ENCODE data around the gene IFNLR1. TPM values are rescaled to one million over a fixed set of nuclear protein-coding genes. Genes with fewer than 3 reads are reported as not detected.

Gene IFNLR1
- total and polyA plus RNA-seq, 9 of the 15 experiments (the other 6 are each of a cell fraction or from before 2014, with no cell fraction given) = not detected

DNA sequence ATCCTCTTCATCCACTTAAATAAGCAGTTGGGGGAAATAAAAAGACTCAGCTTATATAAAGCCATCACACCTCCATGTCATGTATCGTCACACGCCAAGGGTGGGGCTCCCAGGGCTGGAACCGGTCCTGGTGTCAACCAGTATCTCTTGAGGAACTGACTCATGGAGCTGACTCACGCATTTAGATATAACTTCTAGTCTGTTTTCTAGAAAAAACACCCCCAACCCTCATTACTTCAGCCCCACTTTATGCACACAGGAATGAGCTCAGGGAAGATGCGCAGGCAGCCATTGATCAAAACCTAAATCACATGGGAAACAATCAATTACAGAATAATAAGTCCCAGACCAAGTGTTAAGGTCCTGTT is 37.2 kb downstream of the IFNLR1 start (continued):
- TF ChIP-seq, protein P1, sequence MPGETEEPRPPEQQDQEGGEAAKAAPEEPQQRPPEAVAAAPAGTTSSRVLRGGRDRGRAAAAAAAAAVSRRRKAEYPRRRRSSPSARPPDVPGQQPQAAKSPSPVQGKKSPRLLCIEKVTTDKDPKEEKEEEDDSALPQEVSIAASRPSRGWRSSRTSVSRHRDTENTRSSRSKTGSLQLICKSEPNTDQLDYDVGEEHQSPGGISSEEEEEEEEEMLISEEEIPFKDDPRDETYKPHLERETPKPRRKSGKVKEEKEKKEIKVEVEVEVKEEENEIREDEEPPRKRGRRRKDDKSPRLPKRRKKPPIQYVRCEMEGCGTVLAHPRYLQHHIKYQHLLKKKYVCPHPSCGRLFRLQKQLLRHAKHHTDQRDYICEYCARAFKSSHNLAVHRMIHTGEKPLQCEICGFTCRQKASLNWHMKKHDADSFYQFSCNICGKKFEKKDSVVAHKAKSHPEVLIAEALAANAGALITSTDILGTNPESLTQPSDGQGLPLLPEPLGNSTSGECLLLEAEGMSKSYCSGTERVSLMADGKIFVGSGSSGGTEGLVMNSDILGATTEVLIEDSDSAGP (CRISPR knock-in tag; IDR thresholded peaks at IDR 0.05) = no peak
- TF ChIP-seq CAMTA2 (CRISPR knock-in tag; conservative IDR thresholded peaks at IDR 0.05) = no peak
- no peak for TF ChIP-seq SIRT6 (IDR thresholded peaks at IDR 0.05; ENCODE audit: low read depth, low read length)
- TF ChIP-seq ZNF75A (CRISPR knock-in tag; IDR thresholded peaks at IDR 0.05) = no peak
- TF ChIP-seq PPARD (CRISPR knock-in tag; IDR thresholded peaks at IDR 0.05) = no peak
- TF ChIP-seq, protein P2, sequence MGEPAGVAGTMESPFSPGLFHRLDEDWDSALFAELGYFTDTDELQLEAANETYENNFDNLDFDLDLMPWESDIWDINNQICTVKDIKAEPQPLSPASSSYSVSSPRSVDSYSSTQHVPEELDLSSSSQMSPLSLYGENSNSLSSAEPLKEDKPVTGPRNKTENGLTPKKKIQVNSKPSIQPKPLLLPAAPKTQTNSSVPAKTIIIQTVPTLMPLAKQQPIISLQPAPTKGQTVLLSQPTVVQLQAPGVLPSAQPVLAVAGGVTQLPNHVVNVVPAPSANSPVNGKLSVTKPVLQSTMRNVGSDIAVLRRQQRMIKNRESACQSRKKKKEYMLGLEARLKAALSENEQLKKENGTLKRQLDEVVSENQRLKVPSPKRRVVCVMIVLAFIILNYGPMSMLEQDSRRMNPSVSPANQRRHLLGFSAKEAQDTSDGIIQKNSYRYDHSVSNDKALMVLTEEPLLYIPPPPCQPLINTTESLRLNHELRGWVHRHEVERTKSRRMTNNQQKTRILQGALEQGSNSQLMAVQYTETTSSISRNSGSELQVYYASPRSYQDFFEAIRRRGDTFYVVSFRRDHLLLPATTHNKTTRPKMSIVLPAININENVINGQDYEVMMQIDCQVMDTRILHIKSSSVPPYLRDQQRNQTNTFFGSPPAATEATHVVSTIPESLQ (CRISPR knock-in tag; IDR thresholded peaks at IDR 0.05) = 0 out of 2 replicates have a peak, but pooled peaks have one; percentile 39
- TF ChIP-seq, protein P3, sequence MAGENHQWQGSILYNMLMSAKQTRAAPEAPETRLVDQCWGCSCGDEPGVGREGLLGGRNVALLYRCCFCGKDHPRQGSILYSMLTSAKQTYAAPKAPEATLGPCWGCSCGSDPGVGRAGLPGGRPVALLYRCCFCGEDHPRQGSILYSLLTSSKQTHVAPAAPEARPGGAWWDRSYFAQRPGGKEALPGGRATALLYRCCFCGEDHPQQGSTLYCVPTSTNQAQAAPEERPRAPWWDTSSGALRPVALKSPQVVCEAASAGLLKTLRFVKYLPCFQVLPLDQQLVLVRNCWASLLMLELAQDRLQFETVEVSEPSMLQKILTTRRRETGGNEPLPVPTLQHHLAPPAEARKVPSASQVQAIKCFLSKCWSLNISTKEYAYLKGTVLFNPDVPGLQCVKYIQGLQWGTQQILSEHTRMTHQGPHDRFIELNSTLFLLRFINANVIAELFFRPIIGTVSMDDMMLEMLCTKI (IDR thresholded peaks at IDR 0.05; ENCODE audit: partially characterized antibody) = no peak
- TF ChIP-seq, protein P4, sequence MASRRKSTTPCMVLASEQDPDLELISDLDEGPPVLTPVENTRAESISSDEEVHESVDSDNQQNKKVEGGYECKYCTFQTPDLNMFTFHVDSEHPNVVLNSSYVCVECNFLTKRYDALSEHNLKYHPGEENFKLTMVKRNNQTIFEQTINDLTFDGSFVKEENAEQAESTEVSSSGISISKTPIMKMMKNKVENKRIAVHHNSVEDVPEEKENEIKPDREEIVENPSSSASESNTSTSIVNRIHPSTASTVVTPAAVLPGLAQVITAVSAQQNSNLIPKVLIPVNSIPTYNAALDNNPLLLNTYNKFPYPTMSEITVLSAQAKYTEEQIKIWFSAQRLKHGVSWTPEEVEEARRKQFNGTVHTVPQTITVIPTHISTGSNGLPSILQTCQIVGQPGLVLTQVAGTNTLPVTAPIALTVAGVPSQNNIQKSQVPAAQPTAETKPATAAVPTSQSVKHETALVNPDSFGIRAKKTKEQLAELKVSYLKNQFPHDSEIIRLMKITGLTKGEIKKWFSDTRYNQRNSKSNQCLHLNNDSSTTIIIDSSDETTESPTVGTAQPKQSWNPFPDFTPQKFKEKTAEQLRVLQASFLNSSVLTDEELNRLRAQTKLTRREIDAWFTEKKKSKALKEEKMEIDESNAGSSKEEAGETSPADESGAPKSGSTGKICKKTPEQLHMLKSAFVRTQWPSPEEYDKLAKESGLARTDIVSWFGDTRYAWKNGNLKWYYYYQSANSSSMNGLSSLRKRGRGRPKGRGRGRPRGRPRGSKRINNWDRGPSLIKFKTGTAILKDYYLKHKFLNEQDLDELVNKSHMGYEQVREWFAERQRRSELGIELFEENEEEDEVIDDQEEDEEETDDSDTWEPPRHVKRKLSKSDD (conservative IDR thresholded peaks at IDR 0.05; ENCODE audit: low read length) = no peak
- TF ChIP-seq, protein P5, sequence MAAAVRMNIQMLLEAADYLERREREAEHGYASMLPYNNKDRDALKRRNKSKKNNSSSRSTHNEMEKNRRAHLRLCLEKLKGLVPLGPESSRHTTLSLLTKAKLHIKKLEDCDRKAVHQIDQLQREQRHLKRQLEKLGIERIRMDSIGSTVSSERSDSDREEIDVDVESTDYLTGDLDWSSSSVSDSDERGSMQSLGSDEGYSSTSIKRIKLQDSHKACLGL (CRISPR knock-in tag; IDR thresholded peaks at IDR 0.05; ENCODE audit: borderline replicate concordance, poor library complexity, severe bottlenecking) = no peak
- TF ChIP-seq JUNB (CRISPR knock-in tag; conservative IDR thresholded peaks at IDR 0.05) = no peak
- TF ChIP-seq, protein P6, sequence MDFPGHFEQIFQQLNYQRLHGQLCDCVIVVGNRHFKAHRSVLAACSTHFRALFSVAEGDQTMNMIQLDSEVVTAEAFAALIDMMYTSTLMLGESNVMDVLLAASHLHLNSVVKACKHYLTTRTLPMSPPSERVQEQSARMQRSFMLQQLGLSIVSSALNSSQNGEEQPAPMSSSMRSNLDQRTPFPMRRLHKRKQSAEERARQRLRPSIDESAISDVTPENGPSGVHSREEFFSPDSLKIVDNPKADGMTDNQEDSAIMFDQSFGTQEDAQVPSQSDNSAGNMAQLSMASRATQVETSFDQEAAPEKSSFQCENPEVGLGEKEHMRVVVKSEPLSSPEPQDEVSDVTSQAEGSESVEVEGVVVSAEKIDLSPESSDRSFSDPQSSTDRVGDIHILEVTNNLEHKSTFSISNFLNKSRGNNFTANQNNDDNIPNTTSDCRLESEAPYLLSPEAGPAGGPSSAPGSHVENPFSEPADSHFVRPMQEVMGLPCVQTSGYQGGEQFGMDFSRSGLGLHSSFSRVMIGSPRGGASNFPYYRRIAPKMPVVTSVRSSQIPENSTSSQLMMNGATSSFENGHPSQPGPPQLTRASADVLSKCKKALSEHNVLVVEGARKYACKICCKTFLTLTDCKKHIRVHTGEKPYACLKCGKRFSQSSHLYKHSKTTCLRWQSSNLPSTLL (IDR thresholded peaks at IDR 0.05) = no peak
- TF ChIP-seq, protein P7, sequence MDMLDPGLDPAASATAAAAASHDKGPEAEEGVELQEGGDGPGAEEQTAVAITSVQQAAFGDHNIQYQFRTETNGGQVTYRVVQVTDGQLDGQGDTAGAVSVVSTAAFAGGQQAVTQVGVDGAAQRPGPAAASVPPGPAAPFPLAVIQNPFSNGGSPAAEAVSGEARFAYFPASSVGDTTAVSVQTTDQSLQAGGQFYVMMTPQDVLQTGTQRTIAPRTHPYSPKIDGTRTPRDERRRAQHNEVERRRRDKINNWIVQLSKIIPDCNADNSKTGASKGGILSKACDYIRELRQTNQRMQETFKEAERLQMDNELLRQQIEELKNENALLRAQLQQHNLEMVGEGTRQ (CRISPR knock-in tag; IDR thresholded peaks at IDR 0.05) = no peak
- no peak for TF ChIP-seq PTTG1 (tag; IDR thresholded peaks at IDR 0.05; ENCODE audit: low read depth)
- TF ChIP-seq KDM4B (IDR thresholded peaks at IDR 0.05; ENCODE audit: borderline replicate concordance in 2 of 2, low read depth in 1 of 2) = no peak
- TF ChIP-seq POLR3G (IDR thresholded peaks at IDR 0.05; ENCODE audit: extremely low read depth, insufficient read length, insufficient replicate concordance) = no peak
- TF ChIP-seq ZNF197 (CRISPR knock-in tag; IDR thresholded peaks at IDR 0.05; ENCODE audit: low read depth) = no peak
- no peak for TF ChIP-seq ZKSCAN3 (CRISPR knock-in tag; IDR thresholded peaks at IDR 0.05)

Measured in K562 (cell line).